Stimulated activated CD4-positive, alpha-beta T cell treated with anti-CD3 and anti-CD28 coated beads, Interleukin-4, amount 100 ng/mL, for 4 hours (primary cell): Measurements from ENCODE around the gene PPP1R1C.

Experiments
- DNase-seq, 2 experiments: peaks; one replicate each; pipeline ENCODE4 v3.0.0-alpha.2; 2020

Gene PPP1R1C

GRCh38 chr2:181972431-181973170 is 13.1 kb upstream of the PPP1R1C start:
- DNase-seq: no peak

GRCh38 chr2:181973171-181973783 is 12.4 kb upstream of the PPP1R1C start:
- DNase-seq: no peak

DNA sequence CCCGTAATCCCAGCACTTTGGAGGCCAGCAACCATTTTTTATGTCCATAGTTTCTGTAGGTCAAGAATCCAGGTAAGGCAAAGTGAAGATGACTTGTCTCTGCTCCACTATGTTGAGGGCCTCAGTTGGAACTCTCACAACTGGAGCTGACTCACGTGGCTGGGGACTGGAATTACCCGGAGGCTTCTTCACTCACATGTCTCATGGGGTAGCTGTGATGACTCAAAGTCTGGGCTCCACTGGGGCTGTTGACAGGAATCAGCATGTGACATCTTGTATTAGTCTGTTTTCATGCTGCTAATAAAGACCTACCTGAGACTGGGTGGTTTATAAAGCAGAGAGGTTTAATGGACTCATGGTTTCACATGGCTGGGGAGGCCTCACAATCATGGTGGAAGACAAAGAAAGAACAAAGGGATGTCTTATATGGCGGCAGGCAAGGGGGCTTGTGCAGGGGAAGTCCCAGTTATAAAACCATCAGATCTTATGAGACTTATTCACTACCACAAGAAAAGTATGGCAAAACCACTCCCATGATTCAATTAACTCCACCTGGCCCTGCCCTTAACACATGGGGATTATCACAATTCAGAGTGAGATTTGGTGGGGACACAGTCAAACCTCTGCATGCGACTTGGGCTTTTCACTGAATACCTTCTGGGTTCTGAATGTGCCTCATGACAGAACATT is 7.8 kb upstream of the PPP1R1C start:
- peak in 1 of 2 experiments; percentile 8 for DNase-seq

GRCh38 chr2:181978351-181979150 is 7.1 kb upstream of the PPP1R1C start:
- no peak for DNase-seq

GRCh38 chr2:181984060-181984459 is 1.6 kb upstream of the PPP1R1C start:
- no peak for DNase-seq

GRCh38 chr2:181984814-181985631 is 630 bp upstream of the PPP1R1C start:
- DNase-seq: no peak

- no peak for DNase-seq
Observed at GRCh38 chr2:181988154-181988924, 2.7 kb downstream of the PPP1R1C start.

- no peak for DNase-seq
Observed at GRCh38 chr2:181989099-181989498, 3.4 kb downstream of the PPP1R1C start.

- no peak for DNase-seq
Observed at GRCh38 chr2:181991171-181991885, 5.7 kb downstream of the PPP1R1C start.

DNA sequence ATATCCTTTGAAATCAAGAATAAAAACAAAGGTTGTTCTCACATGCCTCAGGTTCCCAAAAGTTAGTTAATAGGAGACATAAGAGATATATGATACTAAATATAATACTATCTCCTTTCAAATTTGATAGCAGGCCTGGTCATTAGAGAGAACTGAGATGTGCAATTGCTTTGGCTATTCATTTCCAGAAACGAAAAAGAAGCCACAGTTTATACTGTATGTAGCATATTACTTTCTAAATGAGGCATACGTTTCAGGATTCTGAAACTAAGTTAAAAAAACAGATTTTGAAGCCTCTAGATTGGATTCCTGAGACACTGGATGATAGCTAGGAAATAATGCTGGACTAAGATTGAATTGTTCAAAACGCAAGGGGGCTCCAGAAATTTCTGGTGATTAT is 7.1 kb downstream of the PPP1R1C start:
- no peak for DNase-seq

DNA sequence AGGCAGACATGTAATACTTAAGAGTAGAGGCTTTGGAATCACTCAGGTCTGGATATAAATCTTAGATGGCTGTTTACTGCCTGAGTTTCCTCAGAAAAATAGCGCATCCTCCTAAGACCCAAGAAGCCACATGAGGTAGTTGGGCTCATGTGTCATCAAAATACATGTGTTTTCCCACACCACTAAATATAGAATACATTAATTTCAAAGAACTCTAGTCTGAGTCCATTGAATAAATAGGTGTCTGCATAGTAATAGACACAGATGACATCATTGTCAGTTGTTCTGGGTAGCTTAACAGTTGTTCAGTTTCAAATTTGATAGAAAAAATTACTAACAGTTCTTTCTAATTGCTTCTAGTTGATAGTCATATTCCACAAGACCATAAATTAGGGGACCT is 9.6 kb downstream of the PPP1R1C start:
- no peak for DNase-seq

DNA sequence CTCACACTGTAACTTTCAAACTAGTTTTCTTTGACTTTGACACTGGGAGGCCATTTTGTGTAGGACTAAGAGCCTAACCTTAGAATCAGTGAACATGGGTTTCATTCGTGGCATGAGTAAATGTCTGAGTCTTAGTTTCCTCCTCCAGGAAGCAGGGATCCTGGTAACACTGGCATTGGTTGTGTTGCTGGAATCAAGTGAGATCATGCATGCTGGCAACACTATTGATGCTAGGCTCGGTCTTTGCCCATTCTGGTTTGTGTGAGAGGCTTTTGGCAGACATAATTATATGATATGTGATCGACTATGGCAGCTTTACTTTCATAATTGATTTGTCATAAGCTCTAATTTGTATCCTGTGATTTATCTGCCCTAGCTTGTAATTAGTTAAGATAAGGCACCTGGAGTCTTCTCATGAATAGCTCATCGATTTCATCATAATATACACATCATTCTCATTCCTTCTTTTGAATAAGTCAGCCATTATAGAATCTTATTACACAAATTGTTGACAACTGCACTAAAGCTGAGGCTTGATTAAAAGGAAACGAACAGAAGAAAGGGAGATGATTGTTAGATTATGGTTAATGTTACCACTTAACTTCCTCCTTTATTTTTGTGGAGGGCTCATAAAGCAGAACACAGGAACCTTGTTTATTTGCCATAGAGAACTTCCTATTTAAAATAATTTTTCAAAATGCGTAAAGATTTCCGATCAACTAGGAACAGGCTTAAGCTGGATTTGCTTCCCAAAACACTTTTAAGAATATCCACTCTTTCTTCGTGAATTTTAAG is 12.6 kb downstream of the PPP1R1C start:
- DNase-seq: no peak

GRCh38 chr2:181998891-181999654 is 13.4 kb downstream of the PPP1R1C start:
- no peak for DNase-seq

DNA sequence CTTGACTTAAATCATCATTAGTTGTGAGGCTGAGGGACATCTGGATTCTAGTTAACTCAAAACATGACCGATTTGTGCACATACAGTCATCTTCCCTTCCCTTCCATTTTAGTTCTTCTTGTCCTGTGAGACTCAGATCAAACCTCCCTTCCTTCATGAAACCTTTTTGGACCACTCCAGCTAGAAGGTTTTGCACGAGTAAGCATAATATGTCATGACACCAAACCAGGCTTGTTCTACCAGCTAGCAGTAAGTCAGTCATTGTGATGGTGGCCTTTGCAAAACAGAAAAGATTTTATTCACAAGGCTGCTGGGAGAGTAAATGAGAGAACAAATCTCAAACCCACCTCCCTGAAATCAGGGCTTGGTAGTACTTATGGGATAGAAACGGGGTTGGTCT is 14.3 kb downstream of the PPP1R1C start:
- no peak for DNase-seq

DNA sequence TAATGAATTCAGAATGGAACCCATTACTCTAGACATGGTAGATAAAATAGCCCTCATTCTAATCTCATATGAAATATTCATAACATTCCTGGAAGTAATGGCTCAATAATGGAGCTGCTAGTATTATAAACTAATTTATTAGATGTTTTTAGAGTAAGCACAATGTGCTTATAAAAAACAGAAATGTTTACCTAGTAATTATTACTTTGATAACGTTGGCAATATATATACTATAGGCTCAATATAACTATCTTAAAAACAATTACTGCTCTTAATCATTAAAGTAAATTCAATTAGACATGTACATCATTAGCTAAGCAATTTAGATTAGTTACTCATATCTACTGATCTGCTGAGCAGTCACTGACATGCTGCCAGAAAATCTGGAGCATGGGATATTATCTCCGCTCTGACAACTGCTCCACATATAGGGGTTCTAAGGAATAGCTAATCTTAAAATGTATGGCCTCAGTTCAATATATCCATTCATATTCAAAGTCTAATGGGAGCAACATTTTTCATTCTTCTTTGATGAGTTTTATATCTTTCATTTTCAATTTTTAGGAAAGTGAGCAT is 19.4 kb downstream of the PPP1R1C start:
- DNase-seq: no peak

GRCh38 chr2:182006595-182007341 is 21.1 kb downstream of the PPP1R1C start:
- no peak for DNase-seq

DNA sequence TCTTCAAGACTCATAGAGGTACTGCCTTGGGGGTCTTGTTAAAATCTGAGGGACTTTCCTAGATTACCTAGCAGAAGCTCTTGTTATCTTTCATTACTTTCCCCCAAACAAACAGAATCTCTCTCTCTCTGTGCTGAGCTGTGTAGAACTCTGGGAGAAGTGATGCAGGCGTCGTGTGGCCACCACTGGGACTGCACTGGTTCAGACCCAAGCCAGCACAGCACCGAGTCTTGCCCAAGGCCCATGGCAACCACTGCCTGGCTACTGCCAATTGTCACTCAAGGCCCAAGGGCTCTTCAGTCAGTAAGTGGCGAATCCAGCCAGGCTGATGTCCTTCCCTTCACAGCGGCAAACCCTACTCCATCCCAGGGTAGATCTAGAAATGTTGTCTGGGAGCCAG is 28.6 kb downstream of the PPP1R1C start:
- no peak for DNase-seq
